HepG2 (cell line): ENCODE results near the gene CTSA. TPM values are rescaled to one million over a fixed set of nuclear protein-coding genes. Genes with fewer than 3 reads are reported as not detected.

ENCODE experiments used
- JDP2 ChIP-seq: sonication (generic); formaldehyde crosslinking; IDR thresholded peaks from 2 replicates; pipeline ENCODE4 v1.8.1; 2022; ENCODE audit warnings: missing genetic modification reagents, borderline replicate concordance
- JUNB ChIP-seq: sonication (generic); formaldehyde crosslinking; IDR thresholded peaks from 2 replicates; pipeline ENCODE4 v1.8.0; 2022; ENCODE audit warnings: missing genetic modification reagents, mild to moderate bottlenecking, borderline replicate concordance
- KAT7 ChIP-seq: IDR thresholded peaks from 2 replicates; pipeline ENCODE4 v1.6.1; 2018; ENCODE audit warnings: borderline replicate concordance, missing compliant biosample characterization
- KDM3A ChIP-seq: IDR thresholded peaks from 2 replicates; pipeline ENCODE4 v1.6.1; 2018; ENCODE audit warnings: low read depth, missing compliant biosample characterization
- MAFK ChIP-seq, 2 experiments: IDR thresholded peaks in 1 of 2; conservative IDR thresholded peaks in 1 of 2; 2 replicates each; pipeline ENCODE4 v1.6.1; 2011; ENCODE audit warnings: improper control_type of control experiment in 2 of 2, low read length in 2 of 2
- REST ChIP-seq, 2 experiments: IDR thresholded peaks; 2 replicates each; pipeline ENCODE4 v1.6.1; 2011 to 2012; ENCODE audit warnings: low read length in 2 of 2, borderline replicate concordance in 1 of 2, low read depth in 1 of 2, mild to moderate bottlenecking in 1 of 2, moderate library complexity in 1 of 2
- SMAD9 ChIP-seq: sonication (generic); formaldehyde crosslinking; IDR thresholded peaks from 2 replicates; pipeline ENCODE4 v1.5.1; 2020; ENCODE audit warnings: mild to moderate bottlenecking, missing genetic modification reagents
- SNAI1 ChIP-seq: sonication (generic); formaldehyde crosslinking; IDR thresholded peaks from 2 replicates; pipeline ENCODE4 v1.5.0; 2020; ENCODE audit warnings: mild to moderate bottlenecking, missing genetic modification reagents, borderline replicate concordance
- SPEN ChIP-seq: sonication (generic); formaldehyde crosslinking; IDR thresholded peaks from 2 replicates; pipeline ENCODE4 v1.5.1; 2020; ENCODE audit warnings: low read depth, mild to moderate bottlenecking, missing genetic modification reagents
- ZFP36L1 ChIP-seq: sonication (generic); formaldehyde crosslinking; IDR thresholded peaks from 2 replicates; pipeline ENCODE4 v1.8.0; 2022; ENCODE audit warnings: mild to moderate bottlenecking, missing genetic modification reagents, moderate library complexity
- ZMYM4 ChIP-seq: sonication (generic); formaldehyde crosslinking; IDR thresholded peaks from 2 replicates; pipeline ENCODE4 v1.8.1; 2023; ENCODE audit warnings: mild to moderate bottlenecking, missing genetic modification reagents
- ZNF138 ChIP-seq: sonication (generic); formaldehyde crosslinking; IDR thresholded peaks from 2 replicates; pipeline ENCODE4 v1.5.0; 2020; ENCODE audit warnings: mild to moderate bottlenecking, low read depth, missing genetic modification reagents
- ZNF468 ChIP-seq: sonication (generic); formaldehyde crosslinking; IDR thresholded peaks from 2 replicates; pipeline ENCODE4 v1.8.0; 2022; ENCODE audit warnings: mild to moderate bottlenecking, moderate library complexity, missing genetic modification reagents
- ZNF616 ChIP-seq: sonication (generic); formaldehyde crosslinking; IDR thresholded peaks from 2 replicates; pipeline ENCODE4 v1.5.0; 2020; ENCODE audit warnings: low read depth, mild to moderate bottlenecking, missing genetic modification reagents
- polyA plus RNA-seq, 8 experiments: library from polyadenylated mRNA; depleted of rRNA in 3 of 8; stranded (reverse) in 7 of 8; unstranded in 1 of 8; fragments of >200 nt; fragmentation: Illumina TruSeq in 4 of 8; extraction: Trizol in 4 of 8; gene quantifications; 2 replicates each; pipeline versions ENCODE4 v1.2.1 to v1.2.3, GENCODE V29; 2011 to 2016; ENCODE audit warnings: low read depth in 4 of 8, missing spikeins in 1 of 8, mixed read lengths in 1 of 8; ENCODE audit not compliant: insufficient read depth in 1 of 8
- total RNA-seq, 5 experiments: library from RNA; depleted of rRNA; stranded (reverse); fragments of >200 nt; fragmentation: Illumina TruSeq; extraction: Trizol; gene quantifications; 2 replicates each; pipeline ENCODE4 v1.2.3, GENCODE V29; 2016; ENCODE audit warnings: low read depth in 1 of 5
- TF ChIP-seq, protein P1 (sequence below): sonication (generic); formaldehyde crosslinking; IDR thresholded peaks from 2 replicates; pipeline ENCODE4 v1.5.0; 2020; ENCODE audit warnings: mild to moderate bottlenecking, missing genetic modification reagents, borderline replicate concordance
- TF ChIP-seq, protein P2 (sequence below): sonication (generic); formaldehyde crosslinking; IDR thresholded peaks from 2 replicates; pipeline ENCODE4 v1.5.0; 2020; ENCODE audit warnings: mild to moderate bottlenecking, missing genetic modification reagents
- TF ChIP-seq, protein P3 (sequence below): sonication (generic); formaldehyde crosslinking; IDR thresholded peaks from 2 replicates; pipeline ENCODE4 v1.8.1; 2022; ENCODE audit warnings: low read depth, mild to moderate bottlenecking, missing genetic modification reagents

Gene CTSA
- total and polyA plus RNA-seq, 2 of the 13 experiments (the other 11 are each of a cell fraction or from before 2014, with no cell fraction given) = 202 to 231 TPM

- TF ChIP-seq JDP2 (CRISPR knock-in tag) (no peak), ZNF616 (CRISPR knock-in tag) (0 out of 2 replicates have a peak, but pooled peaks have one; percentile 48), SNAI1 (CRISPR knock-in tag) (no peak; the same call in 1 of the 2 replicates), ZNF138 (CRISPR knock-in tag) (no peak), KAT7 (CRISPR knock-in tag) (no peak), REST (IDR thresholded peaks at IDR 0.05; ENCODE audit: borderline replicate concordance in 1 of 2, low read depth in 1 of 2, low read length in 2 of 2) (no peak), ZFP36L1 (CRISPR knock-in tag) (peak; percentile 58), SMAD9 (no peak), ZNF468 (CRISPR knock-in tag) (no peak), KDM3A (CRISPR knock-in tag) (no peak), JUNB (no peak), MAFK (conservative IDR thresholded peaks at IDR 0.05 in 1 of 2, IDR thresholded peaks at IDR 0.05 in 1 of 2; ENCODE audit: low read length in 2 of 2) (no peak), SPEN (CRISPR knock-in tag) (no peak; the same call in 1 of the 2 replicates), ZMYM4 (CRISPR knock-in tag) (no peak; the same call in 1 of the 2 replicates)
- TF ChIP-seq, protein P1, sequence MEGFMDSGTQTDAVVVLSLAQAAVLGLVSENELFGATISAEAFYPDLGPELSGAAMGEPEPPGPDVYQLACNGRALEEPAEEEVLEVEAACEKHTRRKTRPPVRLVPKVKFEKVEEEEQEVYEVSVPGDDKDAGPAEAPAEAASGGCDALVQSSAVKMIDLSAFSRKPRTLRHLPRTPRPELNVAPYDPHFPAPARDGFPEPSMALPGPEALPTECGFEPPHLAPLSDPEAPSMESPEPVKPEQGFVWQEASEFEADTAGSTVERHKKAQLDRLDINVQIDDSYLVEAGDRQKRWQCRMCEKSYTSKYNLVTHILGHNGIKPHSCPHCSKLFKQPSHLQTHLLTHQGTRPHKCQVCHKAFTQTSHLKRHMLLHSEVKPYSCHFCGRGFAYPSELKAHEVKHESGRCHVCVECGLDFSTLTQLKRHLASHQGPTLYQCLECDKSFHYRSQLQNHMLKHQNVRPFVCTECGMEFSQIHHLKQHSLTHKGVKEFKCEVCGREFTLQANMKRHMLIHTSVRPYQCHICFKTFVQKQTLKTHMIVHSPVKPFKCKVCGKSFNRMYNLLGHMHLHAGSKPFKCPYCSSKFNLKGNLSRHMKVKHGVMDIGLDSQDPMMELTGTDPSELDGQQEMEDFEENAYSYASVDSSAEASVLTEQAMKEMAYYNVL (CRISPR knock-in tag) = no peak
- TF ChIP-seq, protein P2, sequence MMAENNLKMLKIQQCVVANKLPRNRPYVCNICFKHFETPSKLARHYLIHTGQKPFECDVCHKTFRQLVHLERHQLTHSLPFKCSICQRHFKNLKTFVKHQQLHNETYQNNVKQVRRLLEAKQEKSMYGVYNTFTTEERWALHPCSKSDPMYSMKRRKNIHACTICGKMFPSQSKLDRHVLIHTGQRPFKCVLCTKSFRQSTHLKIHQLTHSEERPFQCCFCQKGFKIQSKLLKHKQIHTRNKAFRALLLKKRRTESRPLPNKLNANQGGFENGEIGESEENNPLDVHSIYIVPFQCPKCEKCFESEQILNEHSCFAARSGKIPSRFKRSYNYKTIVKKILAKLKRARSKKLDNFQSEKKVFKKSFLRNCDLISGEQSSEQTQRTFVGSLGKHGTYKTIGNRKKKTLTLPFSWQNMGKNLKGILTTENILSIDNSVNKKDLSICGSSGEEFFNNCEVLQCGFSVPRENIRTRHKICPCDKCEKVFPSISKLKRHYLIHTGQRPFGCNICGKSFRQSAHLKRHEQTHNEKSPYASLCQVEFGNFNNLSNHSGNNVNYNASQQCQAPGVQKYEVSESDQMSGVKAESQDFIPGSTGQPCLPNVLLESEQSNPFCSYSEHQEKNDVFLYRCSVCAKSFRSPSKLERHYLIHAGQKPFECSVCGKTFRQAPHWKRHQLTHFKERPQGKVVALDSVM (CRISPR knock-in tag) = no peak
- TF ChIP-seq, protein P3, sequence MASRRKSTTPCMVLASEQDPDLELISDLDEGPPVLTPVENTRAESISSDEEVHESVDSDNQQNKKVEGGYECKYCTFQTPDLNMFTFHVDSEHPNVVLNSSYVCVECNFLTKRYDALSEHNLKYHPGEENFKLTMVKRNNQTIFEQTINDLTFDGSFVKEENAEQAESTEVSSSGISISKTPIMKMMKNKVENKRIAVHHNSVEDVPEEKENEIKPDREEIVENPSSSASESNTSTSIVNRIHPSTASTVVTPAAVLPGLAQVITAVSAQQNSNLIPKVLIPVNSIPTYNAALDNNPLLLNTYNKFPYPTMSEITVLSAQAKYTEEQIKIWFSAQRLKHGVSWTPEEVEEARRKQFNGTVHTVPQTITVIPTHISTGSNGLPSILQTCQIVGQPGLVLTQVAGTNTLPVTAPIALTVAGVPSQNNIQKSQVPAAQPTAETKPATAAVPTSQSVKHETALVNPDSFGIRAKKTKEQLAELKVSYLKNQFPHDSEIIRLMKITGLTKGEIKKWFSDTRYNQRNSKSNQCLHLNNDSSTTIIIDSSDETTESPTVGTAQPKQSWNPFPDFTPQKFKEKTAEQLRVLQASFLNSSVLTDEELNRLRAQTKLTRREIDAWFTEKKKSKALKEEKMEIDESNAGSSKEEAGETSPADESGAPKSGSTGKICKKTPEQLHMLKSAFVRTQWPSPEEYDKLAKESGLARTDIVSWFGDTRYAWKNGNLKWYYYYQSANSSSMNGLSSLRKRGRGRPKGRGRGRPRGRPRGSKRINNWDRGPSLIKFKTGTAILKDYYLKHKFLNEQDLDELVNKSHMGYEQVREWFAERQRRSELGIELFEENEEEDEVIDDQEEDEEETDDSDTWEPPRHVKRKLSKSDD (CRISPR knock-in tag) = 0 out of 2 replicates have a peak, but pooled peaks have one; percentile 51
These were observed 18.9 kb downstream of the CTSA start (continued) for GRCh38 chr20:45909817-45910669.
